ENCODE measurements around the gene ABL2. TPM values are rescaled to one million over a fixed set of nuclear protein-coding genes. Genes with fewer than 3 reads are reported as not detected.
"Not testable (repeated sequence)": the region's sequence is repeated elsewhere in the genome, so short reads cannot be mapped to it uniquely, and the experiment has no call there.

Gene ABL2
- total RNA-seq, 1 experiment from 2014 or later = 9.2 TPM

- not testable (repeated sequence) for DNase-seq (ENCODE audit: low spot score)
Observed at GRCh38 chr1:179135168-179135567, 94.3 kb downstream of the ABL2 start.

GRCh38 chr1:179129702-179130473 is 99.6 kb downstream of the ABL2 start:
- DNase-seq (ENCODE audit: low spot score) = peak; percentile 37

- no peak for DNase-seq (ENCODE audit: low spot score)
Observed at GRCh38 chr1:179128520-179128919, 101.0 kb downstream of the ABL2 start.

- no peak for DNase-seq (ENCODE audit: low spot score)
Observed at GRCh38 chr1:179127163-179127895, 102.1 kb downstream of the ABL2 start.

GRCh38 chr1:179126338-179127060 is 103.0 kb downstream of the ABL2 start:
- no peak for DNase-seq (ENCODE audit: low spot score)

GRCh38 chr1:179124873-179125272 is 104.6 kb downstream of the ABL2 start:
- no peak for DNase-seq (ENCODE audit: low spot score)

- peak; percentile 15 for DNase-seq (ENCODE audit: low spot score)
Observed at GRCh38 chr1:179121159-179121938, 108.1 kb downstream of the ABL2 start.

- no peak for DNase-seq (ENCODE audit: low spot score)
Observed at GRCh38 chr1:179120736-179121135, 108.7 kb downstream of the ABL2 start.

- no peak for DNase-seq (ENCODE audit: low spot score)
Observed at GRCh38 chr1:179119513-179119912, 110.0 kb downstream of the ABL2 start.

- no peak for DNase-seq (ENCODE audit: low spot score)
Observed at GRCh38 chr1:179115181-179115580, 114.3 kb downstream of the ABL2 start.

- no peak for DNase-seq (ENCODE audit: low spot score)
Observed at GRCh38 chr1:179108644-179109043, 120.8 kb downstream of the ABL2 start.

GRCh38 chr1:179107706-179108629 is 121.5 kb downstream of the ABL2 start:
- DNase-seq (ENCODE audit: low spot score) = no peak

- DNase-seq (ENCODE audit: low spot score) = no peak
Observed at GRCh38 chr1:179105393-179105792, 124.1 kb downstream of the ABL2 start.

GRCh38 chr1:179104611-179105250 is 124.7 kb downstream of the ABL2 start:
- no peak for DNase-seq (ENCODE audit: low spot score)

GRCh38 chr1:179103999-179104398 is 125.5 kb downstream of the ABL2 start:
- no peak for DNase-seq (ENCODE audit: low spot score)

- DNase-seq (ENCODE audit: low spot score) = no peak
Observed at GRCh38 chr1:179101566-179101965, 127.9 kb downstream of the ABL2 start.

- DNase-seq (ENCODE audit: low spot score) = no peak
Observed at GRCh38 chr1:179099891-179100290, 129.6 kb downstream of the ABL2 start.

- DNase-seq (ENCODE audit: low spot score) = no peak
Observed at GRCh38 chr1:179095924-179096323, 133.6 kb downstream of the ABL2 start.

GRCh38 chr1:179095377-179095776 is 134.1 kb downstream of the ABL2 start:
- no peak for DNase-seq (ENCODE audit: low spot score)

- no peak for DNase-seq (ENCODE audit: low spot score)
Observed at GRCh38 chr1:179094818-179095217, 134.7 kb downstream of the ABL2 start.
